Stomach (tissue), 4 donors: ENCODE data around the gene OR13J1.

Source experiments
- CTCF ChIP-seq, 7 experiments: fragments of 450-650 bp in 4 of 7; fragments of 200-600 bp in 3 of 7; sonication (generic) in 3 of 7; IDR thresholded peaks; one replicate each; pipeline ENCODE4 v1.5.1; 2016 to 2019; ENCODE audit warnings: antibody characterized with exemption in 7 of 7, control low read depth in 2 of 7, mild to moderate bottlenecking in 1 of 7
- POLR2AphosphoS5 ChIP-seq, 3 donors: sonication (generic); formaldehyde crosslinking; IDR thresholded peaks; one replicate each; pipeline ENCODE4 v1.6.1; 2016; ENCODE audit warnings: antibody characterized with exemption in 3 of 3

GRCh38 chr9:35835766-35836165 is 34.4 kb downstream of the OR13J1 start:
- TF ChIP-seq CTCF (IDR thresholded peaks at IDR 0.05) (no peak), POLR2AphosphoS5 (IDR thresholded peaks at IDR 0.05) (no peak)
